WERI-Rb-1 (cell line): ENCODE data around the gene MOB2.

Experiments used
- DNase-seq: peaks from one replicate; pipeline ENCODE4 v3.0.0-alpha.2; 2020
- H3K27ac ChIP-seq: fragments of 250-450 bp; sonication (Bioruptor Pico); 2 replicates; pipeline ENCODE4 v1.5.1; 2020; ENCODE audit warnings: mild to moderate bottlenecking, moderate library complexity
- H3K27me3 ChIP-seq: fragments of 250-450 bp; sonication (Bioruptor Pico); 2 replicates; pipeline ENCODE4 v1.5.1; 2021; ENCODE audit warnings: mild to moderate bottlenecking, low read depth, moderate library complexity; ENCODE audit not compliant: insufficient read depth, severe bottlenecking
- H3K36me3 ChIP-seq: fragments of 250-450 bp; sonication (Bioruptor Pico); 2 replicates; pipeline ENCODE4 v1.5.1; 2020; ENCODE audit warnings: mild to moderate bottlenecking, moderate library complexity
- H3K4me3 ChIP-seq: 2 replicates; pipeline ENCODE4 v1.5.1; 2011; ENCODE audit warnings: low read depth, mild to moderate bottlenecking, control low read depth, low read length
- H3K9me3 ChIP-seq: fragments of 250-450 bp; sonication (Bioruptor Pico); 2 replicates; pipeline ENCODE4 v1.5.1; 2021; ENCODE audit warnings: mild to moderate bottlenecking, moderate library complexity; ENCODE audit not compliant: severe bottlenecking
- CTCF ChIP-seq: IDR thresholded peaks from 2 replicates; pipeline ENCODE4 v1.5.1; 2011; ENCODE audit warnings: low read depth, mild to moderate bottlenecking, control low read depth, inconsistent platforms, low read length

MOB2 gene

GRCh38 chr11:1528710-1529109 lies 42.1 kb upstream of the MOB2 start:
- no peak for TF ChIP-seq CTCF
- H3K9me3 ChIP-seq: no peaks in the 10 kb centered on the region
- H3K36me3 ChIP-seq: peaks cover 2% of the 10 kb centered on the region; the same call in 1 of the 2 replicates
- H3K27ac ChIP-seq: no peak overlapping the region
- no peak overlapping the region for H3K4me3 ChIP-seq
- no peak for DNase-seq
- H3K27me3 ChIP-seq: no peaks in the 10 kb centered on the region

- DNase-seq: no peak
- Histone ChIP-seq H3K27me3 (no peaks in the 10 kb centered on the region), H3K9me3 (no peaks in the 10 kb centered on the region), H3K36me3 (peaks cover 2% of the 10 kb centered on the region; the same call in 1 of the 2 replicates), H3K27ac (no peak overlapping the region), H3K4me3 (no peak overlapping the region)
- no peak for TF ChIP-seq CTCF
Measured at GRCh38 chr11:1526785-1527184, 40.2 kb upstream of the MOB2 start.

- H3K27me3 ChIP-seq: no peaks in the 10 kb centered on the region
- no peak for TF ChIP-seq CTCF
- no peaks in the 10 kb centered on the region for H3K36me3 ChIP-seq
- H3K4me3 ChIP-seq: no peak overlapping the region
- no peaks in the 10 kb centered on the region for H3K9me3 ChIP-seq
- DNase-seq: no peak
- H3K27ac ChIP-seq: no peak overlapping the region
Measured at GRCh38 chr11:1523779-1524178, 37.2 kb upstream of the MOB2 start.

- Histone ChIP-seq H3K36me3 (no peaks in the 10 kb centered on the region), H3K4me3 (no peak overlapping the region), H3K9me3 (no peaks in the 10 kb centered on the region), H3K27ac (no peak overlapping the region), H3K27me3 (no peaks in the 10 kb centered on the region)
- no peak for TF ChIP-seq CTCF
- no peak for DNase-seq
Measured at GRCh38 chr11:1523077-1523476, 36.5 kb upstream of the MOB2 start.

GRCh38 chr11:1522081-1522424 lies 35.5 kb upstream of the MOB2 start:
- Histone ChIP-seq H3K27me3 (no peaks in the 10 kb centered on the region), H3K27ac (no peak overlapping the region), H3K4me3 (no peak overlapping the region), H3K36me3 (no peaks in the 10 kb centered on the region), H3K9me3 (no peaks in the 10 kb centered on the region)
- DNase-seq: no peak
- TF ChIP-seq CTCF: no peak

GRCh38 chr11:1521382-1522080 lies 35.0 kb upstream of the MOB2 start:
- Histone ChIP-seq H3K27ac (no peak overlapping the region), H3K9me3 (no peaks in the 10 kb centered on the region), H3K4me3 (no peak overlapping the region), H3K27me3 (no peaks in the 10 kb centered on the region), H3K36me3 (no peaks in the 10 kb centered on the region)
- TF ChIP-seq CTCF: no peak
- no peak for DNase-seq
